HEK293 (cell line): Measurements from ENCODE around the gene EVA1C.

Experiments
- CTCF ChIP-seq: fragments of 450-650 bp; formaldehyde crosslinking; IDR thresholded peaks from 2 replicates; pipeline ENCODE4 v1.5.1; 2016; ENCODE audit warnings: missing biosample characterization, missing genetic modification characterization
- GLIS1 ChIP-seq: fragments of 450-650 bp; formaldehyde crosslinking; IDR thresholded peaks from 2 replicates; pipeline ENCODE4 v1.5.1; 2016; ENCODE audit warnings: missing biosample characterization, missing genetic modification characterization
- IKZF3 ChIP-seq: fragments of 450-650 bp; IDR thresholded peaks from 2 replicates; pipeline ENCODE4 v1.5.0; 2018; ENCODE audit warnings: missing biosample characterization, mild to moderate bottlenecking, missing genetic modification characterization, moderate library complexity
- SP7 ChIP-seq: fragments of 450-650 bp; formaldehyde crosslinking; IDR thresholded peaks from 2 replicates; pipeline ENCODE4 v1.5.1; 2016; ENCODE audit warnings: missing biosample characterization, missing genetic modification characterization
- ZFP69B ChIP-seq: fragments of 450-650 bp; formaldehyde crosslinking; IDR thresholded peaks from 2 replicates; pipeline ENCODE4 v1.5.1; 2016; ENCODE audit warnings: missing biosample characterization, missing genetic modification characterization
- ZNF10 ChIP-seq: fragments of 450-650 bp; formaldehyde crosslinking; IDR thresholded peaks from 2 replicates; pipeline ENCODE4 v1.5.1; 2017; ENCODE audit warnings: missing biosample characterization, missing genetic modification characterization
- ZNF18 ChIP-seq: fragments of 450-650 bp; formaldehyde crosslinking; IDR thresholded peaks from 2 replicates; pipeline ENCODE4 v1.5.1; 2016; ENCODE audit warnings: missing biosample characterization, missing genetic modification characterization
- ZNF184 ChIP-seq: fragments of 450-650 bp; IDR thresholded peaks from 2 replicates; pipeline ENCODE4 v1.5.1; 2018; ENCODE audit warnings: missing biosample characterization, mild to moderate bottlenecking, missing genetic modification characterization
- ZNF280C ChIP-seq: fragments of 450-650 bp; formaldehyde crosslinking; IDR thresholded peaks from 2 replicates; pipeline ENCODE4 v1.5.1; 2016; ENCODE audit warnings: missing biosample characterization, missing genetic modification characterization
- ZNF514 ChIP-seq: fragments of 450-650 bp; formaldehyde crosslinking; IDR thresholded peaks from 2 replicates; pipeline ENCODE4 v1.5.1; 2016; ENCODE audit warnings: missing biosample characterization, missing genetic modification characterization
- ZNF561 ChIP-seq: fragments of 450-650 bp; IDR thresholded peaks from 2 replicates; pipeline ENCODE4 v1.5.1; 2018; ENCODE audit warnings: missing biosample characterization, missing genetic modification characterization, borderline replicate concordance
- ZNF621 ChIP-seq: fragments of 450-650 bp; formaldehyde crosslinking; IDR thresholded peaks from 2 replicates; pipeline ENCODE4 v1.5.1; 2017; ENCODE audit warnings: missing biosample characterization, missing genetic modification characterization
- ZNF629 ChIP-seq: fragments of 450-650 bp; formaldehyde crosslinking; IDR thresholded peaks from 2 replicates; pipeline ENCODE4 v1.5.1; 2017; ENCODE audit warnings: missing biosample characterization, missing genetic modification characterization
- ZNF76 ChIP-seq: fragments of 450-650 bp; formaldehyde crosslinking; IDR thresholded peaks from 2 replicates; pipeline ENCODE4; 2016; ENCODE audit warnings: low read depth, missing biosample characterization, missing genetic modification characterization, borderline replicate concordance
- ZNF791 ChIP-seq: fragments of 450-650 bp; formaldehyde crosslinking; IDR thresholded peaks from 2 replicates; pipeline ENCODE4 v1.5.1; 2016; ENCODE audit warnings: missing biosample characterization, missing genetic modification characterization
- TF ChIP-seq, protein P1 (sequence below): fragments of 450-650 bp; formaldehyde crosslinking; IDR thresholded peaks from 2 replicates; pipeline ENCODE4 v1.5.1; 2017; ENCODE audit warnings: missing biosample characterization, missing genetic modification characterization
- TF ChIP-seq, protein P2 (sequence below): fragments of 450-650 bp; formaldehyde crosslinking; IDR thresholded peaks from 2 replicates; pipeline ENCODE4 v1.5.1; 2017; ENCODE audit warnings: missing biosample characterization, missing genetic modification characterization
- TF ChIP-seq, protein P3 (sequence below): fragments of 450-650 bp; formaldehyde crosslinking; IDR thresholded peaks from 2 replicates; pipeline ENCODE4 v1.5.1; 2016; ENCODE audit warnings: missing biosample characterization, missing genetic modification characterization
- TF ChIP-seq, protein P4 (sequence below): fragments of 450-650 bp; formaldehyde crosslinking; IDR thresholded peaks from 2 replicates; pipeline ENCODE4 v1.5.1; 2017; ENCODE audit warnings: missing biosample characterization, missing genetic modification characterization

EVA1C gene

GRCh38 chr21:32403201-32403777, 9.2 kb upstream of the EVA1C start (continued):
- TF ChIP-seq ZNF10 (peak; percentile 23; the same call in 1 of the 2 replicates), IKZF3 (tag by site-specific recombination) (no peak), SP7 (tag by site-specific recombination) (peak; percentile 22; the same call in 1 of the 2 replicates), GLIS1 (0 out of 2 replicates have a peak, but pooled peaks have one; percentile 8), ZNF629 (tag by site-specific recombination) (no peak), CTCF (tag by site-specific recombination) (peak; percentile 70), ZNF514 (tag by site-specific recombination) (no peak), ZNF280C (tag by site-specific recombination) (no peak), ZNF621 (no peak), ZNF791 (tag by site-specific recombination) (no peak), ZNF561 (tag by site-specific recombination) (0 out of 2 replicates have a peak, but pooled peaks have one; percentile 24), ZNF76 (tag by site-specific recombination) (no peak), ZNF184 (0 out of 2 replicates have a peak, but pooled peaks have one; percentile 15), ZNF18 (no peak), ZFP69B (0 out of 2 replicates have a peak, but pooled peaks have one; percentile 61)
- TF ChIP-seq, protein P1, sequence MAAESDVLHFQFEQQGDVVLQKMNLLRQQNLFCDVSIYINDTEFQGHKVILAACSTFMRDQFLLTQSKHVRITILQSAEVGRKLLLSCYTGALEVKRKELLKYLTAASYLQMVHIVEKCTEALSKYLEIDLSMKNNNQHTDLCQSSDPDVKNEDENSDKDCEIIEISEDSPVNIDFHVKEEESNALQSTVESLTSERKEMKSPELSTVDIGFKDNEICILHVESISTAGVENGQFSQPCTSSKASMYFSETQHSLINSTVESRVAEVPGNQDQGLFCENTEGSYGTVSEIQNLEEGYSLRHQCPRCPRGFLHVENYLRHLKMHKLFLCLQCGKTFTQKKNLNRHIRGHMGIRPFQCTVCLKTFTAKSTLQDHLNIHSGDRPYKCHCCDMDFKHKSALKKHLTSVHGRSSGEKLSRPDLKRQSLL (tag by site-specific recombination), result no peak
- TF ChIP-seq, protein P2, sequence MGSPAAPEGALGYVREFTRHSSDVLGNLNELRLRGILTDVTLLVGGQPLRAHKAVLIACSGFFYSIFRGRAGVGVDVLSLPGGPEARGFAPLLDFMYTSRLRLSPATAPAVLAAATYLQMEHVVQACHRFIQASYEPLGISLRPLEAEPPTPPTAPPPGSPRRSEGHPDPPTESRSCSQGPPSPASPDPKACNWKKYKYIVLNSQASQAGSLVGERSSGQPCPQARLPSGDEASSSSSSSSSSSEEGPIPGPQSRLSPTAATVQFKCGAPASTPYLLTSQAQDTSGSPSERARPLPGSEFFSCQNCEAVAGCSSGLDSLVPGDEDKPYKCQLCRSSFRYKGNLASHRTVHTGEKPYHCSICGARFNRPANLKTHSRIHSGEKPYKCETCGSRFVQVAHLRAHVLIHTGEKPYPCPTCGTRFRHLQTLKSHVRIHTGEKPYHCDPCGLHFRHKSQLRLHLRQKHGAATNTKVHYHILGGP, result no peak
- TF ChIP-seq, protein P3, sequence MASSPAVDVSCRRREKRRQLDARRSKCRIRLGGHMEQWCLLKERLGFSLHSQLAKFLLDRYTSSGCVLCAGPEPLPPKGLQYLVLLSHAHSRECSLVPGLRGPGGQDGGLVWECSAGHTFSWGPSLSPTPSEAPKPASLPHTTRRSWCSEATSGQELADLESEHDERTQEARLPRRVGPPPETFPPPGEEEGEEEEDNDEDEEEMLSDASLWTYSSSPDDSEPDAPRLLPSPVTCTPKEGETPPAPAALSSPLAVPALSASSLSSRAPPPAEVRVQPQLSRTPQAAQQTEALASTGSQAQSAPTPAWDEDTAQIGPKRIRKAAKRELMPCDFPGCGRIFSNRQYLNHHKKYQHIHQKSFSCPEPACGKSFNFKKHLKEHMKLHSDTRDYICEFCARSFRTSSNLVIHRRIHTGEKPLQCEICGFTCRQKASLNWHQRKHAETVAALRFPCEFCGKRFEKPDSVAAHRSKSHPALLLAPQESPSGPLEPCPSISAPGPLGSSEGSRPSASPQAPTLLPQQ (tag by site-specific recombination), result peak; percentile 84
- TF ChIP-seq, protein P4, sequence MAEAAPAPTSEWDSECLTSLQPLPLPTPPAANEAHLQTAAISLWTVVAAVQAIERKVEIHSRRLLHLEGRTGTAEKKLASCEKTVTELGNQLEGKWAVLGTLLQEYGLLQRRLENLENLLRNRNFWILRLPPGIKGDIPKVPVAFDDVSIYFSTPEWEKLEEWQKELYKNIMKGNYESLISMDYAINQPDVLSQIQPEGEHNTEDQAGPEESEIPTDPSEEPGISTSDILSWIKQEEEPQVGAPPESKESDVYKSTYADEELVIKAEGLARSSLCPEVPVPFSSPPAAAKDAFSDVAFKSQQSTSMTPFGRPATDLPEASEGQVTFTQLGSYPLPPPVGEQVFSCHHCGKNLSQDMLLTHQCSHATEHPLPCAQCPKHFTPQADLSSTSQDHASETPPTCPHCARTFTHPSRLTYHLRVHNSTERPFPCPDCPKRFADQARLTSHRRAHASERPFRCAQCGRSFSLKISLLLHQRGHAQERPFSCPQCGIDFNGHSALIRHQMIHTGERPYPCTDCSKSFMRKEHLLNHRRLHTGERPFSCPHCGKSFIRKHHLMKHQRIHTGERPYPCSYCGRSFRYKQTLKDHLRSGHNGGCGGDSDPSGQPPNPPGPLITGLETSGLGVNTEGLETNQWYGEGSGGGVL (tag by site-specific recombination), result 0 out of 2 replicates have a peak, but pooled peaks have one; percentile 17
